GM12878 (cell line): ENCODE data around the gene SBNO2. TPM values are rescaled to one million over a fixed set of nuclear protein-coding genes. Genes with fewer than 3 reads are reported as not detected.

ENCODE experiments used
- ATAC-seq: fragments of 200-7000 bp; cut with Tn5 transposase; 3 replicates; pipeline ENCODE4 v1.9.1; 2020; ENCODE audit warnings: mild to moderate bottlenecking, moderate library complexity
- BruUV-seq: library from RNA; stranded (reverse); fragments of 400-500 nt; replicated peaks from 2 replicates; lab custom pipeline; 2021; lab: Mats Ljungman, UMichigan
- CTCF ChIA-PET: fragments of 300-600 bp; sonication (Branson Sonifier 250); formaldehyde crosslinking; extraction: SDS; loops from one replicate; lab custom pipeline; 2021; ENCODE audit warnings: inconsistent platforms; lab: Yijun Ruan, JAX
- POLR2A ChIA-PET: fragments of 350-600 bp; formaldehyde crosslinking; extraction: SDS; loops from one replicate; lab custom pipeline; 2021; ENCODE audit warnings: inconsistent platforms; lab: Charles Lee
- RAD21 ChIA-PET: fragments of 300-600 bp; sonication (Branson Sonifier 250); formaldehyde crosslinking; loops from one replicate; lab custom pipeline; 2023; ENCODE audit warnings: antibody characterized with exemption; ENCODE audit not compliant: unreplicated experiment; lab: Charles Lee
- SMC1A ChIA-PET: fragments of 300-600 bp; sonication (Branson Sonifier 250); formaldehyde crosslinking; loops from one replicate; lab custom pipeline; 2023; ENCODE audit not compliant: unreplicated experiment, uncharacterized antibody; lab: Charles Lee
- DNase-seq: peaks from one replicate; pipeline ENCODE4 v3.0.0-alpha.2; 2011; ENCODE audit warnings: low read depth, low spot score
- FAIRE-seq: peaks from 3 replicates; lab custom pipeline; 2011; peaks lifted over from hg19 to GRCh38; lab: Jason Lieb, UNC
- H2AFZ ChIP-seq: 2 replicates; pipeline ENCODE4 v1.6.0; 2011; ENCODE audit warnings: low read depth, low read length, control low read depth; ENCODE audit not compliant: control insufficient read depth
- H3K27ac ChIP-seq: 2 replicates; pipeline ENCODE4 v1.5.1; 2011; ENCODE audit warnings: control low read depth; ENCODE audit not compliant: control insufficient read depth, insufficient read depth
- H3K27me3 ChIP-seq, 2 experiments: replicated peaks in 1 of 2; 2 replicates each; pipeline versions ENCODE4 v1.6.0 to v1.6.1; 2011; ENCODE audit warnings: low read length in 1 of 2; ENCODE audit not compliant: control insufficient read depth in 2 of 2, insufficient read depth in 2 of 2
- H3K36me3 ChIP-seq, 2 experiments: 2 replicates each; pipeline ENCODE4 v1.5.1; 2011; ENCODE audit warnings: low read length in 1 of 2; ENCODE audit not compliant: control insufficient read depth in 2 of 2, insufficient read depth in 2 of 2
- H3K4me1 ChIP-seq: 2 replicates; pipeline ENCODE4 v1.6.1; 2011; ENCODE audit warnings: mild to moderate bottlenecking, low read length, moderate library complexity, mixed read lengths; ENCODE audit not compliant: control insufficient read depth, insufficient read depth
- H3K4me2 ChIP-seq: 2 replicates; pipeline ENCODE4 v1.6.0; 2011; ENCODE audit warnings: control low read depth; ENCODE audit not compliant: control insufficient read depth, insufficient read depth
- H3K4me3 ChIP-seq: fragments of 200-600 bp; sonication (generic); 2 replicates; pipeline ENCODE4 v1.5.1; 2016
- H3K79me2 ChIP-seq: 2 replicates; pipeline ENCODE4 v1.6.0; 2011; ENCODE audit warnings: low read length; ENCODE audit not compliant: control insufficient read depth, insufficient read depth
- H3K9ac ChIP-seq: 2 replicates; pipeline ENCODE4 v1.8.0; 2011; ENCODE audit warnings: low read length, control low read depth, mixed read lengths; ENCODE audit not compliant: control insufficient read depth, insufficient read depth
- H3K9me3 ChIP-seq: replicated peaks from 3 replicates; pipeline ENCODE4 v1.5.1; 2011; ENCODE audit warnings: mild to moderate bottlenecking, low read length; ENCODE audit not compliant: control insufficient read depth, insufficient read depth
- H4K20me1 ChIP-seq: 2 replicates; pipeline ENCODE4 v1.6.0; 2011; ENCODE audit not compliant: control insufficient read depth, insufficient read depth
- BCLAF1 ChIP-seq: fragments of 450-650 bp; IDR thresholded peaks from 2 replicates; pipeline ENCODE4 v1.6.1; 2017; ENCODE audit warnings: antibody characterized with exemption, mild to moderate bottlenecking, moderate library complexity
- ESRRA ChIP-seq: IDR thresholded peaks from 2 replicates; pipeline ENCODE4 v1.6.1; 2012; ENCODE audit warnings: mild to moderate bottlenecking, low read length, improper control_type of control experiment
- EZH2 ChIP-seq: IDR thresholded peaks from 2 replicates; pipeline ENCODE4 v1.6.1; 2012; ENCODE audit warnings: low read depth, mild to moderate bottlenecking, control low read depth, inconsistent platforms, low read length, borderline replicate concordance; ENCODE audit not compliant: control insufficient read depth
- MTA3 ChIP-seq: IDR thresholded peaks from 2 replicates; pipeline ENCODE4 v1.6.1; 2012; ENCODE audit warnings: low read length, inconsistent platforms, borderline replicate concordance
- PRDM15 ChIP-seq: fragments of 450-650 bp; formaldehyde crosslinking; IDR thresholded peaks from 2 replicates; pipeline ENCODE4 v1.4.0; 2020; ENCODE audit warnings: mild to moderate bottlenecking, moderate library complexity
- SMAD1 ChIP-seq: fragments of 450-650 bp; IDR thresholded peaks from 2 replicates; pipeline ENCODE4 v1.6.1; 2018; ENCODE audit warnings: mild to moderate bottlenecking, low read depth; ENCODE audit not compliant: partially characterized antibody
- SMAD5 ChIP-seq: IDR thresholded peaks from 2 replicates; pipeline ENCODE4 v1.6.1; 2016; ENCODE audit warnings: antibody characterized with exemption, low read depth
- SREBF1 ChIP-seq: IDR thresholded peaks from 2 replicates; pipeline ENCODE4 v1.6.1; 2012; ENCODE audit warnings: mild to moderate bottlenecking, low read length
- SRF ChIP-seq, 2 experiments: IDR thresholded peaks; 2 replicates each; pipeline ENCODE4 v1.6.1; 2011; ENCODE audit warnings: low read depth in 2 of 2, low read length in 2 of 2, mild to moderate bottlenecking in 1 of 2, moderate library complexity in 1 of 2
- TAF1 ChIP-seq: IDR thresholded peaks from 2 replicates; pipeline ENCODE4 v1.6.1; 2011; ENCODE audit warnings: mild to moderate bottlenecking, low read depth, low read length, borderline replicate concordance
- TCF12 ChIP-seq: IDR thresholded peaks from 2 replicates; pipeline ENCODE4 v1.6.1; 2011; ENCODE audit warnings: low read depth, mild to moderate bottlenecking, low read length
- USF1 ChIP-seq: IDR thresholded peaks from 2 replicates; pipeline ENCODE4 v1.6.1; 2011; ENCODE audit warnings: borderline replicate concordance, low read depth, mild to moderate bottlenecking, moderate library complexity, mixed read lengths, low read length; ENCODE audit not compliant: insufficient read depth; ENCODE audit errors: extremely low read length
- WRNIP1 ChIP-seq: IDR thresholded peaks from 2 replicates; pipeline ENCODE4 v1.6.1; 2011; ENCODE audit warnings: low read depth, low read length, improper control_type of control experiment, borderline replicate concordance
- YBX1 ChIP-seq: fragments of 450-650 bp; IDR thresholded peaks from 2 replicates; pipeline ENCODE4 v1.6.1; 2016; ENCODE audit warnings: antibody characterized with exemption
- WGBS: methylation state at CpG from one replicate; pipeline ENCODE4 v1.1.6; 2016; ENCODE audit warnings: low lambda C conversion rate; ENCODE audit not compliant: insufficient replicate concordance, insufficient coverage; ENCODE audit errors: missing lambda C conversion rate; 5-methylcytosine and 5-hydroxymethylcytosine counted together
- in situ Hi-C: fragments of 300-500 bp; cut with MboI; formaldehyde crosslinking; loops from 9 replicates; pipeline ENCODE4 v1.14.3; 2018; ENCODE audit warnings: mixed read lengths
- intact Hi-C: fragments of 100-400 bp; cut with micrococcal nuclease; formaldehyde crosslinking; loops from one replicate; pipeline ENCODE4 v1.14.2; 2022; ENCODE audit not compliant: unreplicated experiment
- polyA plus RNA-seq, 11 experiments: library from polyadenylated mRNA; depleted of rRNA in 4 of 11; unstranded in 6 of 11; stranded (reverse) in 5 of 11; fragments of >200 nt; fragmentation: Nextera tagmentation in 4 of 11; fragmentation: Illumina TruSeq in 1 of 11; extraction: Ambion mirVana in 4 of 11; extraction: Trizol in 1 of 11; gene quantifications; 1 replicate in 1 of 11; 2 replicates in 10 of 11; pipeline versions ENCODE4 v1.2.1 to v1.2.3, GENCODE V29; 2011 to 2016; ENCODE audit warnings: inconsistent platforms in 2 of 11, missing spikeins in 2 of 11, low read depth in 1 of 11
- total RNA-seq, 4 experiments: library from RNA; depleted of rRNA in 3 of 4; stranded (reverse); fragments of >200 nt in 3 of 4; fragmentation: Illumina TruSeq in 1 of 4; extraction: Trizol in 1 of 4; gene quantifications; 2 replicates each; pipeline versions ENCODE4 v1.2.1 to v1.2.3, GENCODE V29; 2013 to 2021

SBNO2 gene
- total and polyA plus RNA-seq, 10 of the 15 experiments (the other 5 are each of a cell fraction or from before 2014, with no cell fraction given) = 0.08 to 44.6 (median 5.4) TPM

- in situ Hi-C loops (no loop called here), intact Hi-C loops (no loop called here)
- SMC1A ChIA-PET = no interaction called here
- no peaks in the 10 kb centered on the region for H4K20me1 ChIP-seq
- RAD21 ChIA-PET = no interaction called here
- CTCF ChIA-PET = no interaction called here
- peak overlapping the region; percentile 39; the same call in 1 of the 2 replicates for H3K27ac ChIP-seq
- 23% methylated on average over 12 of the region's 12 CpGs for WGBS
- ATAC-seq (no peak), FAIRE-seq (no peak), DNase-seq (no peak)
- peaks cover 16% of the 10 kb centered on the region for H3K79me2 ChIP-seq
- no peaks in the 10 kb centered on the region for H3K27me3 ChIP-seq
- H3K4me1 ChIP-seq = peaks cover 22% of the 10 kb centered on the region
- H3K4me2 ChIP-seq = peak overlapping the region; percentile 48; the same call in 1 of the 2 replicates
- peaks cover 0 to 10% of the 10 kb centered on the region in 2 experiments; a peak in 2 of 4 replicates for H3K36me3 ChIP-seq
- TF ChIP-seq TCF12 (no peak), SRF (IDR thresholded peaks at IDR 0.05; ENCODE audit: low read depth in 2 of 2, low read length in 2 of 2) (no peak), BCLAF1 (no peak), ESRRA (no peak), TAF1 (no peak), MTA3 (no peak), SMAD1 (no peak), SMAD5 (no peak), WRNIP1 (no peak), USF1 (no peak), YBX1 (no peak), PRDM15 (no peak), EZH2 (no peak), SREBF1 (no peak)
- no peak overlapping the region for H3K9ac ChIP-seq
- POLR2A ChIA-PET = no interaction called here
- BruUV-seq = no TSS peak
- H3K4me3 ChIP-seq = no peak overlapping the region
- H2AFZ ChIP-seq = no peak overlapping the region
- H3K9me3 ChIP-seq = no peaks in the 10 kb centered on the region
These were observed 37.9 kb downstream of the SBNO2 start for GRCh38 chr19:1136201-1136600.
